ENCODE data around the gene SEC22B. TPM values are rescaled to one million over a fixed set of nuclear protein-coding genes. Genes with fewer than 3 reads are reported as not detected.
"Not testable (repeated sequence)": the region's sequence is repeated elsewhere in the genome, so short reads cannot be mapped to it uniquely, and the experiment has no call there.

SEC22B gene
- total and polyA plus RNA-seq, 7 donors: 16.2 to 28.5 (median 25.8) TPM

- H3K36me3 ChIP-seq: no peaks in the 10 kb centered on the region
- intact Hi-C loops (cut with DNase I): no loop called here
- H3K9me3 ChIP-seq: no peaks in the 10 kb centered on the region
- WGBS, 2 donors: 95 to 96% methylated on average over 2 of the region's 2 CpGs
- TF ChIP-seq POLR2A (IDR thresholded peaks at IDR 0.05) (no peak), EP300 (IDR thresholded peaks at IDR 0.05) (no peak), POLR2AphosphoS5 (IDR thresholded peaks at IDR 0.05) (no peak)
- TF ChIP-seq, protein P1, sequence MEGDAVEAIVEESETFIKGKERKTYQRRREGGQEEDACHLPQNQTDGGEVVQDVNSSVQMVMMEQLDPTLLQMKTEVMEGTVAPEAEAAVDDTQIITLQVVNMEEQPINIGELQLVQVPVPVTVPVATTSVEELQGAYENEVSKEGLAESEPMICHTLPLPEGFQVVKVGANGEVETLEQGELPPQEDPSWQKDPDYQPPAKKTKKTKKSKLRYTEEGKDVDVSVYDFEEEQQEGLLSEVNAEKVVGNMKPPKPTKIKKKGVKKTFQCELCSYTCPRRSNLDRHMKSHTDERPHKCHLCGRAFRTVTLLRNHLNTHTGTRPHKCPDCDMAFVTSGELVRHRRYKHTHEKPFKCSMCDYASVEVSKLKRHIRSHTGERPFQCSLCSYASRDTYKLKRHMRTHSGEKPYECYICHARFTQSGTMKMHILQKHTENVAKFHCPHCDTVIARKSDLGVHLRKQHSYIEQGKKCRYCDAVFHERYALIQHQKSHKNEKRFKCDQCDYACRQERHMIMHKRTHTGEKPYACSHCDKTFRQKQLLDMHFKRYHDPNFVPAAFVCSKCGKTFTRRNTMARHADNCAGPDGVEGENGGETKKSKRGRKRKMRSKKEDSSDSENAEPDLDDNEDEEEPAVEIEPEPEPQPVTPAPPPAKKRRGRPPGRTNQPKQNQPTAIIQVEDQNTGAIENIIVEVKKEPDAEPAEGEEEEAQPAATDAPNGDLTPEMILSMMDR (IDR thresholded peaks at IDR 0.05): no peak
- no peak overlapping the region for H3K27ac ChIP-seq
- H3K27me3 ChIP-seq: no peaks in the 10 kb centered on the region
- no peak overlapping the region for H3K4me3 ChIP-seq
- no peak for DNase-seq
- peaks cover 0 to 6% (median 0%) of the 10 kb centered on the region in 4 donors for H3K4me1 ChIP-seq
These were observed 42.9 kb downstream of the SEC22B start for GRCh38 chr1:120133228-120133927.

DNA sequence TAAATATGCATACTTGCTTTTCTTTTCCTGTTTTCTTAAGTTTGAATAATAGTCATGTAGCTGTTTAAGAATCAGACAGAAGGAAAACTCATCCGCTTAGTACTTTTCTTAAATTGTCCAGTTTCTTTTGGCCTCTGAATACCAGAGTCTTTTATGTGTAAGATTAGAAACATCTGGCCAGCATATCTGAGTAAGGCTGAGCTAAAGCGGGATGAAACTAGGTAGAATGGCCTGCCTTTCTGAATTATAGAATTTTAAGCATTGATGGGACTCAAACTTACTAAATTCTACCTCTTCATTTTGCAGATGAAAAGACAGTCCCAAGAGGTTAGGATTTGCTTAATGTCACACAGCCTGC, 43.9 kb downstream of the SEC22B start:
- H3K9me3 ChIP-seq; H3K27me3 ChIP-seq; H3K4me1 ChIP-seq; DNase-seq; H3K36me3 ChIP-seq; intact Hi-C loops (cut with DNase I); H3K4me3 ChIP-seq: not testable (repeated sequence)
- WGBS, 2 donors: 82 to 85% methylated on average over 2 of the region's 2 CpGs
- peak overlapping the region in 3 of 4 donors; percentile 29 to 54 (median 46) for H3K27ac ChIP-seq

DNA sequence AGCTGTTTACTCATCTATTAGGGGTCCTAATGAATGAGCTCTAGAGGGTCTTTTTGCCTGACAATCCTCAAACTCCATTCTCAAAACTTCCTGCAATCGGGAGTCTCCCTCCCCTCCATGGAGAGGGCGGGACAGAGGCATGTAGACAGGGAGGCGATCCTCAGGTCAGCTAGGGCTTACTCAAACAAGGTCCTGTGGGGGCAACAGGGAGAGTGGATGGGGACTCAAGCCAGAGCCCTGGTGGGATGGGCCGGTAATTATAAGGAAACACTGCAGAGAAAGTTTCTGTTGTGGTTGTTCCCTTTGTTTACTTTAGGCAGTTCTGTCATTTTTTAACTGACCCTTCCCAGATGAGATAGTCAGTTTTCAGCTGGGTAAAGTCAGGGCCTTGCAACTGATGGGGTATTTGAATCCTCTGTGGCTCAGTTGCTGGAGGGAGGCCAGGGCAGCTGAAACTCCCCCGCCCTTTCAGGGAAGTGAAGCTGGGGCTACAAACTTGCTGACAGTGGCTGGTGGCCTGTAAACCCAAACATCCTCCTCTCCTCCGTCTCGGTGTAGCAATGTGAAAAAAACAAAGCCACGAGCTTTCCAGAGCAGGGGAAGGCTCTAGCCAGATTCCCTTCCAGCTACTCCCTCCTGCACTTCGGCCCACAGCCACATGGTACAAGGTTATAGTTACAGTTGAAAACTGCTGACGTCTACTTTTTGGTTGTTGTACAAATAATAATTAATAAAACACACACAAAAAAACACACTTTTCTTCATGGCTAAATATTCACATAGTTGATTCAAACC, 44.5 kb downstream of the SEC22B start:
- H3K27ac ChIP-seq: peak overlapping the region in 3 of 4 donors; percentile 29 to 54 (median 46)
- WGBS, 2 donors: 8 to 25% methylated on average over 8 to 9 of the region's 10 CpGs

GRCh38 chr1:120127921-120128320, 48.4 kb downstream of the SEC22B start:
- DNase-seq; intact Hi-C loops (cut with DNase I); H3K36me3 ChIP-seq; H3K4me1 ChIP-seq; H3K27ac ChIP-seq; H3K27me3 ChIP-seq; H3K9me3 ChIP-seq; H3K4me3 ChIP-seq: not testable (repeated sequence)
- 100% methylated on average over 1 of the region's 1 CpG for WGBS, 2 donors

More for the DNA sequence above, 44.5 kb downstream of the SEC22B start:
- H3K4me1 ChIP-seq; H3K36me3 ChIP-seq; H3K9me3 ChIP-seq; intact Hi-C loops (cut with DNase I); H3K27me3 ChIP-seq; H3K4me3 ChIP-seq: not testable (repeated sequence)
- DNase-seq: peak; percentile 85

DNA sequence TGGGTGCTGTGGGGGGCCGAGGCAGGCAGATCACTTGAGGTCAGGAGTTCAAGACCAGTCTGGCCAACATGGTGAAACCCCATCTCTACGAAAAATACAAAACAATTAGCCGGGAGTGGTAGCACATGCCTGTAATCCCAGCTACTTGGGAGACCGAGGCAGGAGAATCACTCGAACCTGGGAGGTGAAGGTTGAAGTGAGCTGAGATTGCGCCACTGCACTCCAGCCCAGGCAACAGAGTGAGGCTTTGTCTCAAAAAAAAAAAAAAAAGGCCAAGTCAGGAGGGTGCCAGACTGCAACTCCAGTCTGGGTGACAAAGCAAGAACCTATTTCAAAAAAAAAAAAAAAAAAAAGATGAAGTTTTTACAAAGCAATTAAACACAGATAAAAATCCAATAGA, 50.1 kb downstream of the SEC22B start:
- intact Hi-C loops (cut with DNase I); H3K4me1 ChIP-seq; H3K36me3 ChIP-seq; H3K4me3 ChIP-seq; H3K27ac ChIP-seq; H3K27me3 ChIP-seq; H3K9me3 ChIP-seq; DNase-seq: not testable (repeated sequence)
- 93 to 96% methylated on average over 3 to 4 of the region's 6 CpGs for WGBS, 2 donors

GRCh38 chr1:120124628-120125027, 51.7 kb downstream of the SEC22B start:
- H3K4me3 ChIP-seq; intact Hi-C loops (cut with DNase I); H3K9me3 ChIP-seq; H3K27me3 ChIP-seq; DNase-seq; H3K4me1 ChIP-seq; H3K36me3 ChIP-seq; H3K27ac ChIP-seq: not testable (repeated sequence)
- 85 to 93% methylated on average over 1 of the region's 1 CpG for WGBS, 2 donors

- WGBS, 2 donors: 93 to 97% methylated on average over 4 of the region's 4 CpGs
- H3K9me3 ChIP-seq; H3K36me3 ChIP-seq; DNase-seq; H3K4me3 ChIP-seq; intact Hi-C loops (cut with DNase I); H3K27ac ChIP-seq; H3K27me3 ChIP-seq; H3K4me1 ChIP-seq: not testable (repeated sequence)
These were observed 52.4 kb downstream of the SEC22B start for GRCh38 chr1:120123813-120124510.

DNA sequence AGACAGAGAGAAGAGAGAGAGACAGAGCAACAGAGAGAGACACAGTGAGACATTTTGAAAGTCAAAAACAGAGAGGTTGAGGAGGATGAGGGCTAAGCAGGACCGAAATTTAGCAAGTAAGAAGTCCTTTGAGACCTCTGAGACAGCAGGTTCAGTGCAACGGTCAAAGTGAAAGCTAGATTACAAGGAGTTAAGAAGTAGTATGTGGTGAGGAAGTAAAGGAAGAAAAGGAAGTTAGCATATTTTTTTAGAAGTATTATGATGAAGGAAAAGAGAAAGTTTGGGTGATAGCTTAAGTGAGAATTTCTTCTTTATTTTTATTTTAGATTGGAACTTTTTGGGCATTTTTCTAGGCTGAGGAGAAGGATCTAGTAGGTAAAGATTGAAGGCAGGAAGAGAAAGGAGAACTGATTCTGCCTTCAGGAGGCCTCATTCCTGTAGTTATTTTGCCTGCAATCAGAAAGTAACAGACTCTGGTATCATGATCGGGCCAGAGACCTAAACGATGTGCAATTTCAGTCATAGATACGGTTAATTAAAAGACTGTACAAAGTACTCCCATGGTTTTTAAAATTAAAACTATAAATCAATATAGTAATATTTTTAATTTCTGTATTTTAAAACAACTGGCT, 53.9 kb downstream of the SEC22B start:
- 29 to 62% methylated on average over 1 of the region's 5 CpGs for WGBS, 2 donors
- H3K9me3 ChIP-seq; H3K27me3 ChIP-seq; DNase-seq; intact Hi-C loops (cut with DNase I); H3K4me1 ChIP-seq; H3K36me3 ChIP-seq; H3K27ac ChIP-seq; H3K4me3 ChIP-seq: not testable (repeated sequence)

GRCh38 chr1:120121830-120122229, 54.5 kb downstream of the SEC22B start:
- H3K4me3 ChIP-seq; H3K36me3 ChIP-seq; intact Hi-C loops (cut with DNase I); H3K27ac ChIP-seq; H3K4me1 ChIP-seq; H3K27me3 ChIP-seq; H3K9me3 ChIP-seq; DNase-seq: not testable (repeated sequence)
- WGBS, 2 donors: 85 to 94% methylated on average over 1 of the region's 1 CpG

DNA sequence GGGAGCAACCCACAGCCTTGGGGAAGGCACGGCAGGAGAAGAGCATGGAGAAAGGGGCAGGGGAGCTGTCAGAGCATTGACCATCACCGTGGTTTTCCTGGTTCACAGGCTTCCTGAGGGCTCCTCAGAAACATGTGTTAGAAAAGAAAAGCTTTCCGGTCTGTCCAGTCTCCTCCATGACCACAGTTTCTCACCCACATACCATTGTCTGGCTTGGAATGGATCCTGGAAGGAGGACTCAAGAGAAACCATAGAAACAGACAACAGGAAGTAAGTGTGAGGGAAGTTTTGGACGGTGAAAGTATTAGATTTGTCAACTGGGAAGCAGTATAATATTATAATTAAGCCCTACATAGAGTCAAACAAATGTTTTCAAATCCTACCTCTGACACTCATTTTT, 55.8 kb downstream of the SEC22B start:
- H3K36me3 ChIP-seq; intact Hi-C loops (cut with DNase I); H3K27ac ChIP-seq; H3K9me3 ChIP-seq; H3K4me3 ChIP-seq; DNase-seq; H3K27me3 ChIP-seq; H3K4me1 ChIP-seq: not testable (repeated sequence)
- WGBS, 2 donors: 20 to 40% methylated on average over 1 of the region's 4 CpGs
